Parathyroid adenoma (tissue), 2 donors: Measurements from ENCODE around the gene IGSF9.

Experiments used
- H2AFZ ChIP-seq: fragments of 300-600 bp; sonication (generic); one replicate; pipeline ENCODE4 v1.7.0; 2017; ENCODE audit warnings: antibody characterized with exemption, mild to moderate bottlenecking
- H3K27ac ChIP-seq: fragments of 300-600 bp; sonication (generic); one replicate; pipeline ENCODE4 v1.7.0; 2017
- H3K27me3 ChIP-seq: fragments of 300-600 bp; sonication (generic); one replicate; pipeline ENCODE4 v1.7.0; 2017; ENCODE audit warnings: low read length; ENCODE audit not compliant: control insufficient read depth, insufficient read depth
- H3K36me3 ChIP-seq: fragments of 300-600 bp; sonication (generic); one replicate; pipeline ENCODE4 v1.7.0; 2017; ENCODE audit warnings: low read length; ENCODE audit not compliant: control insufficient read depth, insufficient read depth
- H3K4me1 ChIP-seq: fragments of 300-600 bp; sonication (generic); one replicate; pipeline ENCODE4 v1.7.0; 2017; ENCODE audit warnings: control low read depth
- H3K4me2 ChIP-seq: fragments of 300-600 bp; sonication (generic); one replicate; pipeline ENCODE4 v1.7.0; 2017; ENCODE audit warnings: low read length
- H3K4me3 ChIP-seq: fragments of 300-600 bp; sonication (generic); one replicate; pipeline ENCODE4 v1.7.0; 2017; ENCODE audit warnings: low read depth, low read length
- H3K79me2 ChIP-seq: fragments of 300-600 bp; sonication (generic); one replicate; pipeline ENCODE4 v1.7.0; 2017; ENCODE audit warnings: control low read depth
- H3K9ac ChIP-seq: fragments of 300-600 bp; sonication (generic); one replicate; pipeline ENCODE4 v1.7.0; 2017; ENCODE audit warnings: mild to moderate bottlenecking
- H3K9me3 ChIP-seq: fragments of 300-600 bp; sonication (generic); one replicate; pipeline ENCODE4 v1.7.0; 2017; ENCODE audit warnings: low read length; ENCODE audit not compliant: control insufficient read depth
- TF ChIP-seq, protein P1 (sequence below): fragments of 300-600 bp; sonication (generic); IDR thresholded peaks from one replicate; pipeline ENCODE4 v1.7.0; 2017; ENCODE audit warnings: antibody characterized with exemption, mild to moderate bottlenecking
- donor health status: primary hyperparathyroidism.

IGSF9 gene

GRCh38 chr1:159986531-159986930, 41.1 kb upstream of the IGSF9 start:
- H3K4me3 ChIP-seq: no peak overlapping the region
- H3K4me1 ChIP-seq: no peaks in the 10 kb centered on the region
- H3K9me3 ChIP-seq: no peaks in the 10 kb centered on the region
- H2AFZ ChIP-seq: no peak overlapping the region
- no peak overlapping the region for H3K4me2 ChIP-seq
- H3K27me3 ChIP-seq: no peaks in the 10 kb centered on the region
- H3K9ac ChIP-seq: no peak overlapping the region
- TF ChIP-seq, protein P1, sequence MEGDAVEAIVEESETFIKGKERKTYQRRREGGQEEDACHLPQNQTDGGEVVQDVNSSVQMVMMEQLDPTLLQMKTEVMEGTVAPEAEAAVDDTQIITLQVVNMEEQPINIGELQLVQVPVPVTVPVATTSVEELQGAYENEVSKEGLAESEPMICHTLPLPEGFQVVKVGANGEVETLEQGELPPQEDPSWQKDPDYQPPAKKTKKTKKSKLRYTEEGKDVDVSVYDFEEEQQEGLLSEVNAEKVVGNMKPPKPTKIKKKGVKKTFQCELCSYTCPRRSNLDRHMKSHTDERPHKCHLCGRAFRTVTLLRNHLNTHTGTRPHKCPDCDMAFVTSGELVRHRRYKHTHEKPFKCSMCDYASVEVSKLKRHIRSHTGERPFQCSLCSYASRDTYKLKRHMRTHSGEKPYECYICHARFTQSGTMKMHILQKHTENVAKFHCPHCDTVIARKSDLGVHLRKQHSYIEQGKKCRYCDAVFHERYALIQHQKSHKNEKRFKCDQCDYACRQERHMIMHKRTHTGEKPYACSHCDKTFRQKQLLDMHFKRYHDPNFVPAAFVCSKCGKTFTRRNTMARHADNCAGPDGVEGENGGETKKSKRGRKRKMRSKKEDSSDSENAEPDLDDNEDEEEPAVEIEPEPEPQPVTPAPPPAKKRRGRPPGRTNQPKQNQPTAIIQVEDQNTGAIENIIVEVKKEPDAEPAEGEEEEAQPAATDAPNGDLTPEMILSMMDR: no peak
- no peaks in the 10 kb centered on the region for H3K36me3 ChIP-seq
- no peak overlapping the region for H3K27ac ChIP-seq
- no peaks in the 10 kb centered on the region for H3K79me2 ChIP-seq

DNA sequence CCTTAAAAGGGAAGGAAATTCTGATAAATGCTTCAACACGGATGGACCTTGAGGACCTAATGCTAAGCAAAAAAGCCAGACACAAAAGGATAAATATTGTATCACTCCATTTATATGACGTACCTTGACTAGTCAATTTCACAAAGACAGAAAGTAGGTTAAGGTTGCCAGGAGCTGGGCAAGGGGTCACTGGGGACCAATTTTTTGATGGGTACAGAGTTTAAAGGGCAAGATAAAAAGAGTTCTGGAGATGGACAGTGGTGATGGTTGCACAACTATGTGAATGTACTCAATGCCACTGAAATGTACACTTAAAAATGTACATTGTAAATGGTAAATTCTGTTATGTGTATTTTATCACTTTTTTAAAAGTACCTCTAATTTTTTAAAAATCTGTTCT, 40.7 kb upstream of the IGSF9 start:
- Histone ChIP-seq H3K4me3 (no peak overlapping the region), H3K27me3 (no peaks in the 10 kb centered on the region), H3K4me1 (no peaks in the 10 kb centered on the region), H3K27ac (no peak overlapping the region), H3K36me3 (no peaks in the 10 kb centered on the region), H3K4me2 (no peak overlapping the region), H2AFZ (no peak overlapping the region), H3K9ac (no peak overlapping the region), H3K79me2 (no peaks in the 10 kb centered on the region), H3K9me3 (no peaks in the 10 kb centered on the region)
- TF ChIP-seq, protein P1: no peak

DNA sequence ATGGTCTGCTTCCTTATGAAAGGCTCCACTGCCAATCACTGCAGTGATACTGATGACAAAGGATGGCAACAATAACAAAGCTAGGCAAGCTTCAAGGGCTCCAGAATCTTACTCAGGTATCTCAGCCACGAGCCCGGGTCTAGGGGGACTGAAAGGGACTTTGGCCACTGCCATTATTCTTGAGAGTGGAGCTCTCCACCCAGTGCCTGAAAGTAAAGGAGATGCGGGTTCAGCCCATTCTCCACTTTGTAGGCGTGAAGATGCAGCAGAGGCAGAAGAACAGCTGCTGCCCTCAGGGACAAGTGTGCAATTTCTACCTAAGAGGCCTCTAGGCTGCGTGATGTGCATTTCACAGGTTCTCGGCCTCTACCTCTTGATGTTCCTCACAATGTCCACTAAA, 40.1 kb upstream of the IGSF9 start:
- no peak overlapping the region for H3K9ac ChIP-seq
- H3K27ac ChIP-seq: no peak overlapping the region
- TF ChIP-seq, protein P1: no peak
- no peak overlapping the region for H3K4me3 ChIP-seq
- H3K79me2 ChIP-seq: no peaks in the 10 kb centered on the region
- H3K9me3 ChIP-seq: no peaks in the 10 kb centered on the region
- no peak overlapping the region for H3K4me2 ChIP-seq
- no peaks in the 10 kb centered on the region for H3K4me1 ChIP-seq
- no peak overlapping the region for H2AFZ ChIP-seq
- no peaks in the 10 kb centered on the region for H3K27me3 ChIP-seq
- H3K36me3 ChIP-seq: no peaks in the 10 kb centered on the region

GRCh38 chr1:159983681-159984080, 38.3 kb upstream of the IGSF9 start:
- Histone ChIP-seq H3K36me3 (no peaks in the 10 kb centered on the region), H3K27ac (no peak overlapping the region), H3K4me3 (no peak overlapping the region), H2AFZ (no peak overlapping the region), H3K9me3 (no peaks in the 10 kb centered on the region), H3K4me1 (no peaks in the 10 kb centered on the region), H3K79me2 (no peaks in the 10 kb centered on the region), H3K9ac (no peak overlapping the region), H3K4me2 (no peak overlapping the region), H3K27me3 (no peaks in the 10 kb centered on the region)
- TF ChIP-seq, protein P1: no peak

DNA sequence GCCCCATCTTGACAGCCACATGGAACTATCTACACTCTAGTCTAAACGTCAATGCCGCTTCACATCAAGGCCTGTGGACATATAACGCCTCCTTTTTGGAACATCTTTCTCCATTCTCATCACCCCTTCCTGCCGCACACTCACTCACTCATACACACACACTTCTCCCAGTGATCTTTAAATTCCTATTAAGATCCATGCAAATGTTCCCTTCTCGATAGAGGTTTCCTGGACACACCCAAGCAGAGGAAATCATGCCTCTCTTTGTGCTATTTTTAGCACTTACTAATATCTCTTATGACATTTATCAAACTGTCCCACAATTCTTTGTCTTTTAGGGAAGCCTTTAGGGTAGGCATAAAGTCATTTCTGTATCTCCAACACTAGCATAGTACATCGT, 36.9 kb upstream of the IGSF9 start:
- Histone ChIP-seq H3K4me2 (no peak overlapping the region), H2AFZ (no peak overlapping the region), H3K79me2 (no peaks in the 10 kb centered on the region), H3K4me1 (no peaks in the 10 kb centered on the region), H3K27ac (no peak overlapping the region), H3K4me3 (no peak overlapping the region), H3K36me3 (no peaks in the 10 kb centered on the region), H3K9me3 (no peaks in the 10 kb centered on the region), H3K27me3 (no peaks in the 10 kb centered on the region), H3K9ac (no peak overlapping the region)
- TF ChIP-seq, protein P1: no peak
